KOPT-K1 (cell line): Measurements from ENCODE around the gene NEUROD1.
"Not testable (repeated sequence)": the region's sequence is repeated elsewhere in the genome, so short reads cannot be mapped to it uniquely, and the experiment has no call there.

Experiments
- H3K27ac ChIP-seq: fragments of 200-600 bp; sonication (generic); 2 replicates; pipeline ENCODE4 v1.5.1; 2016; ENCODE audit warnings: antibody characterized with exemption, mild to moderate bottlenecking, low read depth, low read length; ENCODE audit not compliant: poor library complexity, severe bottlenecking
- H3K36me3 ChIP-seq: fragments of 200-600 bp; sonication (generic); 2 replicates; pipeline ENCODE4 v1.5.1; 2017; ENCODE audit warnings: antibody characterized with exemption, mild to moderate bottlenecking, low read length, moderate library complexity; ENCODE audit not compliant: insufficient read depth
- H3K9me3 ChIP-seq: fragments of 200-600 bp; sonication (generic); 2 replicates; pipeline ENCODE4 v1.5.1; 2017; ENCODE audit warnings: antibody characterized with exemption, low read length, mild to moderate bottlenecking; ENCODE audit not compliant: insufficient read depth, poor library complexity, severe bottlenecking

The NEUROD1 gene

DNA sequence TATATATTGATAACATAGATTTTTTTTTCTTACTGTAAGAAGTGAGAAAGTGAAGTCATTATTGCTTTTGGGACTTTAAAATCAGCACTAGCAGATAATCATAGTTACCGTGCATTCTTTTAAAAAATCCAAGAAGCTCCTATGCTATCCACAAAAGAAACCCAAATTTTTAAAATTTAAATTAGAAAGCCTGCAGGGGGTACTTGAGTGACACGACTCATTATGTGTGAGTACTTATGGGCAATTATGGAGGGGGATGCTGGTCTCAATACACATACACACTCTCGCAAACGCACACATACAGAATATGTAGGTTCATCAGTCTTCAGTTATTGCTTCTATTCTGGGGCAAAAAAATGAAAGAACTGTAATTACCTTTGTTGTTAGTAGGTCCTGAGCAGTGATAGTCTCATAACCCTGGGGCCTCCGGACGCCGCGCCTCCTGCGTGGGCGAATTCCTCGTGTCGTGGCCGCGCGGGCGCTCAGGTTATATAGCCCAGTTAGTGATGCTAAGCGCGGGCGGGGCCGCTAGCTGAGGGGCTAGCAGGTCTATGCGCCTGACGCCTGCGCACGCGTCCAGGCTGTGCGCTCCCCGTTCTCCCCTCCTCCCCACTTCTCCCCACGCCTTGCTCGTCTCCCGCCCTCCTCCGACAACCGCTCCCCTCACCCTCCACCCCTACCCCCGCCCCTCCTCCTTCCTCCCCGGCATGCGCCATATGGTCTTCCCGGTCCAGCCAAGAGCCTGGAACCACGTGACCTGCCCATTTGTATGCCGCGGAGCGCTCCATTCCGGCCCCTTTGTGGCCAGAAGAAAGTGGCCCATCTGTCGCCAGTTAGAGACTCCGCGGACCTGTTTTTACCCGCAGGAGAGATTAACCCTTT, at the start of gene NEUROD1:
Gene NEUROD1 (minus strand): TSS at position 463 of the 882 bp plus-strand sequence. CDS start 1,657 bp downstream, outside the sequence.
- H3K27ac ChIP-seq: no peak within 1 kb of the TSS
- H3K36me3 ChIP-seq: no peaks in the 10 kb centered on the region
- H3K9me3 ChIP-seq: peaks cover 38% of the 10 kb centered on the region

GRCh38 chr2:181725476-181725875, 45.2 kb upstream of the NEUROD1 start:
- Histone ChIP-seq H3K36me3 (no peaks in the 10 kb centered on the region), H3K9me3 (peaks cover 6% of the 10 kb centered on the region), H3K27ac (no peak overlapping the region)

DNA sequence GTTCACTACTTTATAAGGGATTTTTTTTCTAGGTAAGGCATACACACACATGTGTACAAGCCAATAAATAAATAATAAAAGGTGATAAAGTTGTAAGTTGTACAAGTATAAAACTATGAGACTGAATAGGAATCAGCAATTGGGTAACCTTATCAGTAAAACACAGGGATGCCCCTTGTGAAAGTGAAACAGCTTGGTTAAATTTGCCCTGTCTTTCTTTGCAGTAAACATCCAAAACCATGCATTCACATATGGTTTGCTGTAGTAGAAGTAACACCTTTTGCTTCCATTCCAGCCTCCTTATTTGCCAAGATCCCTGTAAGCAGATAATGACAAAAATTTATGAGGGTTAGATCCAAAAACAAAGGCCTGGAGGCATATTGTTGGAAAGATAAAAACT, 44.3 kb upstream of the NEUROD1 start:
- no peak overlapping the region for H3K27ac ChIP-seq
- H3K9me3 ChIP-seq: peaks cover 6% of the 10 kb centered on the region
- H3K36me3 ChIP-seq: no peaks in the 10 kb centered on the region

- Histone ChIP-seq H3K9me3 (peaks cover 6% of the 10 kb centered on the region), H3K27ac (no peak overlapping the region), H3K36me3 (no peaks in the 10 kb centered on the region)
Observed at GRCh38 chr2:181723731-181724130, 43.4 kb upstream of the NEUROD1 start.

DNA sequence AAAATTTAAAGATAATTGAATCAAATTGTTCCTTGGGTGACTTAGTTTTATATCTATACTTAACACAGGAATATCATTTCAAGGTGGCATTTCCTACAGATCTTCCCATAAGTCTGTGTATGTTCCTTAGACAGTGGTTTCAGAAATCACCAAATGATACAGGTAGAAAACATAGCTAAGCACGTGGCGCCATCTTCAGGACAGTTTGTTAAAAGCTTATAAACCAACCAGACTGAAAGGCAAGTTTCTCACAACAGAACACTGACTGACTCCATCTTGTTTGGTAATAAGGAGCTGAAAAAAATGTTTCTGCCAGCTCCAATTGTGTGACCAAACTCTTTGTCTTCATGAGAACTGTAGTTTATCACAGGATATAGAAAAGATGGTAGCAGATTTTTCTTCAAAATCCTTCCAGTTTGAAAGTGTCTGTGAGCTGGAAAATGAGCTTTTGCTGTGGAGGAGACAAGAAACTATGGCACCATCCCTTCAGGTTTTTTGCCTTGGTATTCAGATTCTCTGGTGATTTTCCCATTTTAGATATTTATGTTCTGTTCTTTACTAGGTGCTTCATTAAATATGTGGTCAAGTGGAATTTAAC, 34.8 kb upstream of the NEUROD1 start:
- Histone ChIP-seq H3K9me3 (no peaks in the 10 kb centered on the region), H3K27ac (no peak overlapping the region), H3K36me3 (no peaks in the 10 kb centered on the region)

DNA sequence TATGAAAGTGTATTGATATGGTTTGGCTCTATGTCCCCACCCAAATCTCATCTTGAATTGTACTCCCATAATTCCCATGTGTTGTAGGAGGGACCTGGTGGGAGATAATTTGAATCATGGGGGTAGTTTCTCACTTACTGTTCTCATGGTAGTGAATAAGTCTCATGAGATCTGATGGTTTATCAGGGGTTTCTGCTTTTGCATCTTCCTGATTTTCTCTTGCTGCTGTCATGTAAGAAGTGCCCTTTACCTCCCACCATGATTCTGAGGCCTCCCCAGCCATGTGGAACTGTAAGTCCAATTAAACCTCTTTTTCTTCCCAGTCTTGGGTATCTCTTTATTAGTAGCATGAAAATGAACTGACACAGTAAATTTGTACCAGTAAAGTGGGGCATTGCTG, 30.7 kb upstream of the NEUROD1 start:
- H3K36me3 ChIP-seq, H3K9me3 ChIP-seq, H3K27ac ChIP-seq: not testable (repeated sequence)

DNA sequence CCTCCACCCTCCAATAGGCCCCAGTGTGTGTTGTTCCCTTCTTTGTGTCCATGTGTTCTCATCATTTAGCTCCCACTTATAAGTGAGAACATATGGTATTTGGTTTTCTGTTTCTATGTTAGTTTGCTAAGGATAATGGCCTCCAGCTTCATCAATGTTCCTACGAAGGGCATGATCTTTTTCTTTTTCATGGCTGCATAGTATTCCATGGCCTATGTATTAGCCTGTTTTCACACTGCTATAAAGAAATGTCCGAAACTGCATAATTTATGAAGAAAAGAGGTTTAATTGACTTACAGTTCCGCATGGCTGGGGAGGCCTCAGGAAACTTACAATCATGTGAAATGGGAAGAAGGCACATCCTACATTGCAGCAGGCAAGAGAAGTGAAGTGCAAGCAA, 22.2 kb upstream of the NEUROD1 start:
- peaks cover 17% of the 10 kb centered on the region for H3K9me3 ChIP-seq
- not testable (repeated sequence) for H3K36me3 ChIP-seq, H3K27ac ChIP-seq

DNA sequence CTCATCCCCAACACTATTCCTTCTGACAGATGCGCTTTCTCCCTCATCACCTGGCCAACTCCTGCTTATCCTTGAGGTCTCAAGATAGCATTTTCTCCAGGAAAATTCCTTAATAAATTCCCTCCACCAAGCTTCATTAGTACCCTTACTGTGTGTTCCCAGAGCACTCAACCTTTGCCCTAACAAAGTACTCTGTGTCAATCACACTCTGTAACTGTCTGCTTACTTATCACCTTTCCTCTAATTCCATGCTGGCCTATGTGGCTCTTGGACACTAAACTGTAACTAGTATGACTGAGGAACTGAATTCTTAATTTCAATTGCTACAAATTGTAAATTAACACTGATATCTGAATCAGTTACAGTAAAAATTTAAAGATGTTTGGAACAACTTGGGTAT, 17.9 kb upstream of the NEUROD1 start:
- H3K27ac ChIP-seq: no peak overlapping the region
- no peaks in the 10 kb centered on the region for H3K36me3 ChIP-seq
- H3K9me3 ChIP-seq: peaks cover 10% of the 10 kb centered on the region

- Histone ChIP-seq H3K9me3 (peaks cover 3% of the 10 kb centered on the region), H3K36me3 (no peaks in the 10 kb centered on the region), H3K27ac (no peak overlapping the region)
Observed at GRCh38 chr2:181697571-181697970, 17.3 kb upstream of the NEUROD1 start.

GRCh38 chr2:181697126-181697525, 16.8 kb upstream of the NEUROD1 start:
- no peaks in the 10 kb centered on the region for H3K9me3 ChIP-seq
- H3K36me3 ChIP-seq: no peaks in the 10 kb centered on the region
- H3K27ac ChIP-seq: no peak overlapping the region

GRCh38 chr2:181694271-181694670, 14.0 kb upstream of the NEUROD1 start:
- Histone ChIP-seq H3K9me3 (no peaks in the 10 kb centered on the region), H3K27ac (no peak overlapping the region), H3K36me3 (no peaks in the 10 kb centered on the region)

- no peak overlapping the region for H3K27ac ChIP-seq
- no peaks in the 10 kb centered on the region for H3K9me3 ChIP-seq
- H3K36me3 ChIP-seq: no peaks in the 10 kb centered on the region
Observed at GRCh38 chr2:181690860-181691259, 10.5 kb upstream of the NEUROD1 start.

DNA sequence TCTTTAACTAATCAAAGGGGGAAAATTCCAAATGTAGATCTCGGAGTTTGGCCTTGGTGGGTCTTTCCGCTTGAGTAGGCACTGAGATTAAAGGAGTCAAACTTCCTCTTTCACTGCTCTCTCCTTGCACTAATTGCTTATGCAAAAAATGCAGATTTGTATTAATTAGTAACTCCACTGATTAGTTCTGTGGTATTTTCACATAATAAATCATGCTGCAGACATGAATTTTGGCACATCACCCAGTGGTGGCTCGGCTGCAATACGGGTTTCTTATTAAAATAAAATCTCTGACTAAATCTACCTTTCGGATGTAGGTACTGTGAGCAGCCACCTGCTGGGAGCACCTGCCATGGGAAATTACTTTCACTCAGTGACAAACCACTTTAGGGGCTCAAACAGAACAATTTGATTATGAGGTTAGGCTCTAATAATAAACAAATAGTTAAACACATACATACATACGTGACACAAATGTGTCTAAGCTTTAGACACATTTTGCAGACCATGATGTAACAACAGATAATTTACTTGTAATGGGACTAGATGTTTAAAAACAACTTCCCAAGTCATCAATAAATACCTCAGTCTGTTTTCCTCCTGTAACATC, 6.4 kb upstream of the NEUROD1 start:
- no peak overlapping the region for H3K27ac ChIP-seq
- H3K36me3 ChIP-seq: no peaks in the 10 kb centered on the region
- H3K9me3 ChIP-seq: peaks cover 28% of the 10 kb centered on the region

DNA sequence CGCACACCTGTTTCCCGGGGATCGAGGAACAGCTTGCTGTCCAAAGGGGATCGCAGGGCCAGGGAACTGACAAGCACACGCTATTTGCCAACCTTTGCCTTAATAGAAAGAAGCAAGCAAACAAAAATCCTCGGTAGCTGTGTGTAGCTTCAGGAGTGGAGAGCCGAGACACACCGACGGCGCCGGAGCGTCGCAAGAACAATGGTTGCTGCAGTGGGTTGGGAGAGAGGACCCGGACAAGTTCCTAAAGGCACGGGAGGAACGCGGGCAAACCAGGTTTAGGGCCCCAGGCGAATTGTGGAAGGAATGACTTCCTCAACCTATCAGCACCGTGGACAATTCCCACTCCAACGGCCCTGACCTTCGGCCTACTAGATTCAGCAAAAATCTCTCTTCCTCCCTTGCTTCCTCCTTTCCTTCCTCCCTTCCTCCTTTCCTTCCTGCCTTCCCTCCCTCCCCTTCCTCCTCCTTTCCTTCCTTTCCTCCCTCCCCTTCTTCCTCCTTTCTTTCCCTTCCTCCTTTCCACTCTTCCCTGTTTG, 4.9 kb upstream of the NEUROD1 start:
- no peak overlapping the region for H3K27ac ChIP-seq
- no peaks in the 10 kb centered on the region for H3K36me3 ChIP-seq
- peaks cover 37% of the 10 kb centered on the region for H3K9me3 ChIP-seq

DNA sequence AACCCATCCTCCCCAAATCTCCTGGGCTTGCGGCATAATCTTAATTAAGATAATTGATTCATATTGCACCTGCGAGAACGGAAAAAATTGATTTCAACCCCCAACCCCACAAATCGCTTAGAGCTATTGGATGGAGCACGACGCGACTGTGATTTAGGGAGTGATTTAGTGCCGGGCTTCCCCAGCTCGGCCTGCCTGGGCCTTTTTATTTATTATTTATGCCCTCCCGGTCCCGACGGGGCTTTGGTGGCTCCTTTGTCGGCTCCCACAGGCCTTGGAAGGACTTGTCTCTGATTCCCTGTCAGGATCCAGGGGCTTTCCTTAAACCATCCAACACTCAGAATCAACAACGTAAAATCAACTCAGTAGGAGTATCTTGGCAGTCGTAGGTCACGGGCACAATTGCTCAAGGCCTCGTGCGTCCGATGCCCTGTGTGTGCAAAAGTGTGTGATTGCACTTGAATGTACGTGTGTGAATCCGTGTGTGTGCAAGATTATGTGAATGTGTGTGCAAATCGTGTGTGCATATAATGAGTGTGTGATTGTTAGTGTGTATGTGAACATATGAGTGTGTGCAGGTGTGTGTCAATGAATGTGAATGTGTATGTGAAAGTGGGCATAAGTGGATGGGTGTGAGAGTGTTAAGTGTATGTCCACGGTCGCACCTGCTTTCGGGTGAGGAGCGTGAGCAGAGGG, 4.3 kb upstream of the NEUROD1 start:
- no peak overlapping the region for H3K27ac ChIP-seq

More for the DNA sequence above, 4.3 kb upstream of the NEUROD1 start:
- H3K36me3 ChIP-seq: no peaks in the 10 kb centered on the region
- peaks cover 38% of the 10 kb centered on the region for H3K9me3 ChIP-seq
